Activated CD4-positive, alpha-beta T cell treated with anti-CD3 and anti-CD28 coated beads, Interleukin-2, Interleukin-4, amounts not matched to agents 100 ng/mL and 50 ng/mL, durations not matched to agents 16 hours and 8 hours (primary cell): ENCODE results near the gene OR10A4.
"Not testable (repeated sequence)": the region's sequence is repeated elsewhere in the genome, so short reads cannot be mapped to it uniquely, and the experiment has no call there.

Experiments used
- DNase-seq: peaks from one replicate; pipeline ENCODE4 v3.0.0-alpha.2; 2020; ENCODE audit warnings: low spot score

OR10A4 gene

DNA sequence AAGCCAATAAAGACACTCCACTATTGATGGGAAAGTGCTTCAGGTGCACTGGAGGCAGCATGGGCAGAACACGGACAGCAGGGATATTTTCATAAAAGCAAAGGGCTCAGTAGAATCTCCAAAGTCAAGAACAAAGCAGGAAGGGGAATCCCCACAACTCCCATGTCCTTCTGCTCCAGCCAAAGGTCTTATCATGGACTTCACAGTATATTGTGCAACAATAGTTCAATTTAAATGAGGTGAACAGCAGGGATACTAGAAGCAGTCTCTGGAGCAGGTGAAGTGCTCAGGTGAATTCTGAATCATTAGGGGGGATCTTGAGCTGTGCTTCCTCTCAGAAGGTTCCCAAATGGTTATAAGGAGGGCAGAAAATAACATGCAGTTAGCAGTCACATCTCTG is 22.5 kb downstream of the OR10A4 start:
- no peak for DNase-seq

DNA sequence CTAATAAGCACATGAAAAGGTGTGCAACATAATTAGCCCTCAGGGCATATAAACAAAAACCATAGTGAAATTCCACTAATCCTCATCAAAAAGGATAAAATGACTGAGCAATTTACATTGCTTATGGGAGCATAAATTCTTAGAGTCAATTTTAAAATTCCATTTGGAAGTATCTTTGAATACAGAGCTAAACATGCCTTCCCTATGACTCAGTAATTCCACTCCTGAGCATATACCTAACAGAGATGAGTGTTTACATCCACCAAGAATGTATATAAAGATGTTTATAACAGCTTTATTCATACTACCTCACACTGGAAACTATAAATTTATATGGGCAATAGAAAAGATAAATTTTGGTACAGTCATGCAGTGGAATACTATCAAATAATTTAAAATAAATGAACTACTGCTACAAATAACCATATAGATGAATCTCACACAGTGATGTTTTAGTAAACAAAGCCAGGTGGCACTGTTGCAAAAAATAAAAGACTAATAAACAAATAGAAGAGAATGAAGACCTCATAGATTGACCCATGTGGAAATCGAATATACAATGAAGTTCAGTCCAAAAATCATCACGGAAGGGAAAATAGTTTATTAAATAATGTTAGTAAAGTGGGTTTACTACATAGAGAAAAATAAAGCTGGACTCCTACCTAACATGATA is 24.0 kb downstream of the OR10A4 start:
- DNase-seq = no peak

DNA sequence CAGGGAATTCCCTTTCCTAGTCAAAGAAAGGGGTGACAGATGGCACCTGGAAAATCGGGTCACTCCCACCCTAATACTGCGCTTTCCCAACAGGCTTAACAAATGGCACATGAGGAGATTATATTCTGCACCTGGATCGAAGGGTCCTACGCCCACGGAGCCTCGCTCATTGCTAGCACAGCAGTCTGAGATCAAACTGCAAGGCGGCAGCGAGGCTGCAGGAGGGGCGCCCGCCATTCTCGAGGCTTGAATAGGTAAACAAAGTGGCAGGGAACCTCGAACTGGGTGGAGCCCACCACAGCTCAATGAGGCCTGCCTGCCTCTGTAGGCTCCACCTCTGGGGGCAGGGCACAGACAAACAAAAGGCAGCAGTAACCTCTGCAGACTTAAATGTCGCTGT is 28.4 kb downstream of the OR10A4 start:
- not testable (repeated sequence) for DNase-seq

DNA sequence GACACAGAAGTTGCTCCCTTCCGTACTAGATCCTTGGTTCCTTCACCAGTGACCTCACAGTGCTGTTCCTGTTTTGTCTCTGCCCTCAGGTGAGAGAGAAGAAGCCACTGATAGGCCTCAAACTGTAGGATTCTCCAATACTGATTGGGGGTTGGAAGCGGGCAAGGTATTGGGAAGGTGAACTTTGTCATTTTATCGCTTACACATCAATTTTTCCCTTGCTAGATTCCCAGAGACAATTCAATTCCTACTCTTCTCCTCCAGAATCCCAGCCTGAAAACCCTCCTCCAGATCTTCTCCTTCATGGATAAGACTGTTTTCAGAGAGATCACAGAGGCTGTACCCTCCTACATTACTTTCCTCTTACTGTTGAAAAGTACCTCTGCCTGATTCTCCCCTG is 35.0 kb downstream of the OR10A4 start:
- DNase-seq = no peak

DNA sequence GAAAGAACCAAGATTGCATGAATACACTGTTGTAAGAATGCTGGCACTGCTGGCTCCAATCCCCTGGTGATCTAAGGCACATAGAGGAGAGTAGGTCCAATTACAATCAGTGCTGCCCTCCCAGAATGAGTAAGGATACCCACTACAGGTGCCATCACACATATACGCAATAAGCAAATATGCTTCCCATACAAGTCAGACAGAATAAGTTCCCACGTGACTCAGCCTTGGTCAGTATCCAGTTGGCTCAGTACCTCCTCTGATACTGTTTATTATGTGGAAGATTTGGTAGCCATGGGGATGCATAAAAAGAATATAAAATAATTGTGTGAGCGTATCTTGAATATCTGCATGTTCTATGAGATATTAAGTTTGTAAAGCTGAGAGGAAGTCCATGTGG is 35.5 kb downstream of the OR10A4 start:
- DNase-seq = no peak

GRCh38 chr11:6919698-6920097 is 43.3 kb downstream of the OR10A4 start:
- DNase-seq = no peak

- no peak for DNase-seq
Measured at GRCh38 chr11:6920702-6921101, 44.3 kb downstream of the OR10A4 start, which contains the start of gene OR2D3. TSS of gene OR2D3 (plus strand) at chr11:6921002. CDS start at chr11:6921002, 0 bp downstream.

DNA sequence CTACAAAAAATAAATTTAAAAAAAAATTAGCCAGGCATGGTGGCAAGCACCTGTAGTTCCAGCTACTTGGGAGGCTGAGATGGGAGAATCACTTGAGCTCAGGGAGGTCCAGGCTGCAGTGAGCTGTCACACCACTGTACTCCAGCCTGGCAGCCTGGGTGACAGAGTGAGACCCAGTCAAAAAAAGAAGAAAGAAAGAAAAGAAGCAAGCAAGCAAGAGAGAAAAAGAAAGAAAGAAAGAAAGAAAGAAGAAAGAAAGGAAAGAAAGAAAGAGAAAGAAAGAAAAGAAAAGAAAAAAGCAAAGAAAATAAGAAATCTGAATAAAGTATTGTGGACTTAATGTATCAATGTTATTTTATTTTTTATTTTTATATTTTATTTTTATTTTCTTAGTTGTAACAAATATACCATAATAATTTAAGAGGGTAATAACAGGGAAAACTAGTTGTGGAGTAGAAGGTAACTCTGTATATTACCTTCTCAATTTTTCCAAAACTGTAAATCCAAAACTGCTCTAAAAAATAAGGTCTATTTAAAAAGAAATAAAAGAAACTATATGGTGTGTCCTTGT is 48.7 kb downstream of the OR10A4 start:
- no peak for DNase-seq

DNA sequence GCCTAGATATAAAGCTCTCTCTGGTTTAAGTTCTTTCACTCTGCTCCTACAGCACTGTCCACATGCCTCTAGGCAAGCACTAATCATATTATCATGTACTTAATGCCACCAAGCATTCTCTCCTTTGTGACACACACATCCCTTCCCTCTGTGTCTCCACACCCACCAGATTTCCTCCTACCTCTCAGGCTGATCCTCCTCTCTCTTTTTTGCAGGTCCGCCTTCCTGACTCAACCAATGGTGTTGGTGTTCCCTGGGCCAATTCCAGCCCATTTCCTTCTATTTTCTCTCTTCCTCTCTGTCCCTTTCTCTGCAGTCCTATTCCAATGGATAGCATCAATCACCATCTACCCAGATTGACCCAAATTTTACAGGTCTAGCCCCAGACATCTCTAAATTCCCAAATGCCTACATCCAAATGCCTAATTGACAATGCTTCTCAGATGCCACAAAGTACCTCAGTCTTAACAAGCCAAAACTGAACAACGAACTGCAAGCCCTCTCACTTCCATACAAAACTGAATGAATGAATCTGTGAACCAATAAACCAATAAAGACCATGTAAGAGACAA is 49.3 kb downstream of the OR10A4 start:
- DNase-seq = no peak

GRCh38 chr11:6926208-6927029 is 50.0 kb downstream of the OR10A4 start, which contains the start of gene ZNF215:
TSS of gene ZNF215 (plus strand) at chr11:6926426. CDS start at chr11:6932273, 5,847 bp downstream.
- DNase-seq = peak; percentile 52

GRCh38 chr11:6927030-6927617 is 50.7 kb downstream of the OR10A4 start:
- DNase-seq = no peak
